OCI-M1 (cell line): ENCODE data around the gene LPCAT1.
"Not testable (repeated sequence)": the region's sequence is repeated elsewhere in the genome, so short reads cannot be mapped to it uniquely, and the experiment has no call there.

Source experiments
- DNase-seq: peaks from one replicate; lab custom pipeline; 2025; lab: John Stamatoyannopoulos, UW

The LPCAT1 gene

GRCh38 chr5:1522601-1523479, 920 bp downstream of the LPCAT1 start:
- DNase-seq, result no peak

GRCh38 chr5:1521671-1522600, 1.8 kb downstream of the LPCAT1 start:
- no peak for DNase-seq

- DNase-seq, result no peak
These were observed 2.8 kb downstream of the LPCAT1 start for GRCh38 chr5:1520791-1521453.

- DNase-seq, result no peak
These were observed 4.0 kb downstream of the LPCAT1 start for GRCh38 chr5:1519631-1520210.

GRCh38 chr5:1517838-1518237, 5.9 kb downstream of the LPCAT1 start:
- no peak for DNase-seq

GRCh38 chr5:1516615-1517601, 6.9 kb downstream of the LPCAT1 start:
- DNase-seq, result no peak

- no peak for DNase-seq
These were observed 7.7 kb downstream of the LPCAT1 start for GRCh38 chr5:1515921-1516571.

GRCh38 chr5:1515311-1515920, 8.3 kb downstream of the LPCAT1 start:
- DNase-seq, result no peak

GRCh38 chr5:1514819-1515310, 8.9 kb downstream of the LPCAT1 start:
- not testable (repeated sequence) for DNase-seq

GRCh38 chr5:1514027-1514818, 9.5 kb downstream of the LPCAT1 start:
- no peak for DNase-seq

- DNase-seq, result no peak
These were observed 10.3 kb downstream of the LPCAT1 start for GRCh38 chr5:1513326-1514026.

GRCh38 chr5:1512541-1513291, 11.0 kb downstream of the LPCAT1 start:
- DNase-seq, result no peak

- no peak for DNase-seq
These were observed 11.9 kb downstream of the LPCAT1 start for GRCh38 chr5:1511651-1512540.

- DNase-seq, result no peak
These were observed 12.7 kb downstream of the LPCAT1 start for GRCh38 chr5:1511048-1511447.

GRCh38 chr5:1510631-1511030, 13.1 kb downstream of the LPCAT1 start:
- no peak for DNase-seq

- no peak for DNase-seq
These were observed 13.6 kb downstream of the LPCAT1 start for GRCh38 chr5:1510151-1510561.
